Middle frontal gyrus (tissue), 1 donor: Measurements from ENCODE around the gene SOCS1.

Source experiments
- DNase-seq: peaks from one replicate; pipeline ENCODE4 v3.0.0-alpha.2; 2015; ENCODE audit warnings: low spot score; ENCODE audit errors: extremely low spot score

Gene SOCS1

GRCh38 chr16:11205065-11205699, 50.8 kb downstream of the SOCS1 start:
- no peak for DNase-seq

- DNase-seq = no peak
Observed at GRCh38 chr16:11204513-11205047, 51.4 kb downstream of the SOCS1 start.
